Measurements from ENCODE around the gene OR6K6. TPM values are rescaled to one million over a fixed set of nuclear protein-coding genes. Genes with fewer than 3 reads are reported as not detected.

Gene OR6K6
- total RNA-seq, 4 donors from 2014 or later, result not detected

- H3K4me3 ChIP-seq, result no peak overlapping the region
- H3K27me3 ChIP-seq, result no peaks in the 10 kb centered on the region
- 85 to 88% methylated on average over 4 of the region's 4 CpGs for WGBS, 2 donors
- no peak overlapping the region for H3K27ac ChIP-seq
- TF ChIP-seq POLR2A (IDR thresholded peaks at IDR 0.05), result no peak
- no peak for TF ChIP-seq EP300 (IDR thresholded peaks at IDR 0.05)
- TF ChIP-seq CTCF (IDR thresholded peaks at IDR 0.05), result no peak
- no peaks in the 10 kb centered on the region for H3K4me1 ChIP-seq
- H3K36me3 ChIP-seq, result no peaks in the 10 kb centered on the region
- no peaks in the 10 kb centered on the region for H3K9me3 ChIP-seq
- no peak for DNase-seq (ENCODE audit: low spot score in 2 of 2)
Observed at GRCh38 chr1:158799689-158800088, 45.2 kb downstream of the OR6K6 start.

- Histone ChIP-seq H3K27ac (no peak overlapping the region), H3K4me3 (no peak overlapping the region), H3K9me3 (no peaks in the 10 kb centered on the region), H3K4me1 (no peaks in the 10 kb centered on the region), H3K27me3 (no peaks in the 10 kb centered on the region), H3K36me3 (no peaks in the 10 kb centered on the region)
- DNase-seq (ENCODE audit: low spot score in 2 of 2), result no peak
- TF ChIP-seq CTCF (IDR thresholded peaks at IDR 0.05) (no peak), POLR2A (IDR thresholded peaks at IDR 0.05) (no peak), EP300 (IDR thresholded peaks at IDR 0.05) (no peak)
- 88% methylated on average over 2 of the region's 2 CpGs for WGBS, 2 donors
Observed at GRCh38 chr1:158800526-158800925, 46.0 kb downstream of the OR6K6 start.

GRCh38 chr1:158801396-158801795 is 46.9 kb downstream of the OR6K6 start:
- no peak for TF ChIP-seq CTCF (IDR thresholded peaks at IDR 0.05)
- Histone ChIP-seq H3K27me3 (no peaks in the 10 kb centered on the region), H3K36me3 (no peaks in the 10 kb centered on the region), H3K4me3 (no peak overlapping the region), H3K9me3 (no peaks in the 10 kb centered on the region), H3K4me1 (no peaks in the 10 kb centered on the region), H3K27ac (no peak overlapping the region)
- 79 to 80% methylated on average over 1 of the region's 1 CpG for WGBS, 2 donors
- DNase-seq (ENCODE audit: low spot score in 2 of 2), result no peak

- TF ChIP-seq CTCF (IDR thresholded peaks at IDR 0.05) (no peak), POLR2A (IDR thresholded peaks at IDR 0.05) (no peak), EP300 (IDR thresholded peaks at IDR 0.05) (no peak)
- 85 to 89% methylated on average over 1 of the region's 1 CpG for WGBS, 2 donors
- Histone ChIP-seq H3K27me3 (no peaks in the 10 kb centered on the region), H3K27ac (no peak overlapping the region), H3K36me3 (no peaks in the 10 kb centered on the region), H3K4me1 (no peaks in the 10 kb centered on the region), H3K4me3 (no peak overlapping the region), H3K9me3 (no peaks in the 10 kb centered on the region)
- DNase-seq (ENCODE audit: low spot score in 2 of 2), result no peak
Observed at GRCh38 chr1:158803678-158804077, 49.2 kb downstream of the OR6K6 start.

Small RNAs within 50 kb of the gene (small RNA-seq; reads per million reads assigned to genes)
- gene OR2AQ1P, result not detected

Other genes with a start within 250 kb of the OR6K6 start
- not detected for gene OR6Y1, start 200.3 kb upstream of the OR6K6 start, total RNA-seq
- gene OR6P1, start 184.1 kb upstream of the OR6K6 start, total RNA-seq, result not detected
- not detected for gene OR10X1, start 174.8 kb upstream of the OR6K6 start, total RNA-seq
- gene OR10Z1, start 149.5 kb upstream of the OR6K6 start, total RNA-seq, result not detected
- under 1 TPM in 1 of 4 donors, not detected in 3; 0.21 TPM for gene SPTA1, start 68.0 kb upstream of the OR6K6 start, total RNA-seq
- not detected for gene OR6K2, start 54.1 kb upstream of the OR6K6 start, total RNA-seq
- not detected for gene OR6K3, start 34.0 kb upstream of the OR6K6 start, total RNA-seq
- gene OR6N1, start 17.5 kb downstream of the OR6K6 start, total RNA-seq, result not detected
- gene OR6N2, start 26.5 kb downstream of the OR6K6 start, total RNA-seq, result not detected
- gene MNDA, start 76.6 kb downstream of the OR6K6 start, total RNA-seq, result 1 to 10 TPM; 3.3 to 5.7 (median 4.3) TPM
- gene PYHIN1, start 176.8 kb downstream of the OR6K6 start, total RNA-seq, result 1 to 10 TPM; 2.2 to 5.2 (median 3.6) TPM